ENCODE results near the gene SLC5A3.

The SLC5A3 gene

DNA sequence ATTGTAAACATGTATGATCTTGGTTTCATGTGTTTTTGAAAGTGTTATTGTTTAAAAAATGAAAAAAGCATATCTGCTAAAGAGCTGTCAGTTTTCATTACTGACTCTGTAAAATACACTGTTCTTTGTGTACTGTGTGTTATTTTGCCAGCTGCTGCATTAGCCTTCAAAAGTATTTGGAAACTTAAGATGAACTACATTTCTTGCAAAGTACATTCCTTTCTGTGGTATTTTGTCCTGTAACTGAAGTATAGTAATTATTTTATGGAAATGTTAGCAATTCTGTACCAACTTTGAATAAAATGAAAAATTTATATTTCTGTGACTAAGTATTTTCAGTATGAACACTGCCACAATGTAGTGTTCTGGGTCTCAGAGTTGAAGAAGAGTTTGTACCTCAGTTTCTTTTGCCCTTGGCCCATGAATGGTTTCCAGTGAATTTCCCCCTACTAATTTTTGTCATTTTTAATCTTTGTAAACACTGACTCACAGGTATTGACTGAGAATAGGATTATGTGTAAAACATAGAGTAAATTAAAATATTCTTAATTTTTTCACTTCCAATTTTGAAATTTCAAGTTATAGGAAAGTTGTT, 32.7 kb downstream of the SLC5A3 start:
- no peak for FAIRE-seq

- FAIRE-seq = no peak
Observed at GRCh38 chr21:34107606-34108005, 34.2 kb downstream of the SLC5A3 start.

DNA sequence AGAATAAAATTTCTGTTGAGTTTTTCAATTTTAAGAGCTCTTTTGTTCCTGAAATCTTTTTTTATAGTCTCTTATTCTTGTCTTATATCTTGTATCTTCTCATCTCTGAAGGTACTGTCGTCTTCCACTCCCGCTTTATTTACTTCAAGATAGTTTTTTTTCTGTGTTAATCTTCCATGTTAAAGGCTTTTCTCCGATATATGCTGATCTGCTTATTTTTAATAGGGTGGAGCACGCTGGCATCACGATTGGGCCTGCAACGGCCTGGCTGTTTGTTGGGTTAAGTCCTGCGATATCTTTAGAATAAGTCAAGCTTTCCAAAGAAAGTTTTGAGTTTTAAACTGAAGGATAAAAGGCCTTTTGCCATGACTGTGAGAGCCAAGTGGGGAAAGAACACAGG, 35.7 kb downstream of the SLC5A3 start:
- no peak for FAIRE-seq

DNA sequence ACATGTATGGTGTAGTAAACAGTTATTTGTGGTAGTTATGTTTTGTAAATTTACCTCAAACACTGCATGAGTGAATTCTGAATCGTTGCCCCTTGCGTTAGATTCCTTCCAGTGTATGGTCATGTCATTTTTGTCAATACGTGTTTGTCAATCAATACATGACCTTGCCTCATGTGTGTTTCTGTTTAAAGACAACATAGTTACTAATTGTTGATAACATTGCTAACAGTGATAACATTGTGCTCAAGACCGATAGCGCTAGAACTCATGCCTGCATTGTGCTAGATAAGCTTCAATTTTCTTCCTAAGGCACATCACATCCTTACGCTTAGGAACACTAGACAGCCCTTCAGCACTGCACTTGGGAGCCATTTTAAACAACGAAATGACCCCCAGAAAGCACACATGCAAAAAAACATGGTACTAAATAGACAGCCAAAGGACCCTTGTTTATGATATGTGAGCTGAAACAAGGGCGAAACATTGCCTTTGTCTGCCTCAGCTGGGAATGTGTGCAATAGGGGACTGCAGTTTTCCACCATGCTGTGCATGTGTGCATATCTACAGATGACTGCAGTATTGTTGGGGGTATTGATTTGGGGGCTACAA, 37.3 kb downstream of the SLC5A3 start:
- no peak for FAIRE-seq

DNA sequence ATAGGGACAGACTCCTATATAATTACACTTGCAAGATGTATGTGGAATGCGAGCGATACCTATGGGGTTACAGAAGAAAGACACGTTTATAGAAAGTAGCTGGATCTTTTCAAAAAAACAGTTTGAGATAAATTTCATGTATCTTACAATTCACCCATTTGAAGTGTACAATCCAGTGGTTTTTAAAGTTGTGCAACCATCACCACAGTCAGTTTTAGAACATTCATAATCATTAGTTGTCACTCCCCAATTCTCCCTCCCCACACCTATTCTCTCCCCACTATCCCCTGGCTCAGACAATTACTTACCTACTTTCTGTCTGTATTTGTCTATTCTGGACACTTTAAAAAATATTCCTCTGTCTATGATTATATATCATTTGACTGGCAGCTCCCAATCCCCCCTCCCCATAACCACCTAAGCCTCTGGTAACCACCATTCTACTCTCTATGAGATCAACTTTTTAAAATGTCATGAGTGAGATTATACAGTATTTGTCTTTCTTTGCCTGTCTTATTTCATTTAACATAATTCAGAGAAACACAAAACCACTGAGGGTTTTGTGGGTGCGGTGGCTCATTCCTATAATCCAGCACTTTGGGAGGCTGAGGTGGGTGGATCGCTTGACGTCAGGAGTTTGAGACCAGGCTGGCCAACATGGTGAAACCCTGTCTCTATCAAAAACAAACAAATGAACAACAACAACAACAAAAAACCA, 39.1 kb downstream of the SLC5A3 start:
- FAIRE-seq = no peak

DNA sequence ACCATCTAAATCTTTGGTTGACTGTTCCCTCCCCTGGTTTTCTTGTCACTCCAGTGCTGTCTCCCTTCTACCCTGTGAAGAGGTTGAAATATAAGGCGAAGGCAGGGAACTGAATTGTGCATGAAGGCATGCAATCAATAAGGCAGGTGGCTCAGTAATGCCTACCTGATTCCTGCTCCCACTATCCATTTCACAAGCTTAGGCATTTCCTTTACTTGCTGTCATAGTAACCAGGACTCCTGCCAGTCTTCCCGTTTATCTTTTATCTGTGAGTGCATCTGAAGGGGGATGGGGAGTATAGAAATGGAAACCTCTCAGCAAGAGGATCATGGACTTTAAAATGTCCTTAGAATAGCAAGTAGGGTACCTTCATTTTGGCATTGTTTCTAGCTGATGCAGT, 40.5 kb downstream of the SLC5A3 start:
- no peak for FAIRE-seq

GRCh38 chr21:34115160-34115559, 41.8 kb downstream of the SLC5A3 start:
- FAIRE-seq = no peak

DNA sequence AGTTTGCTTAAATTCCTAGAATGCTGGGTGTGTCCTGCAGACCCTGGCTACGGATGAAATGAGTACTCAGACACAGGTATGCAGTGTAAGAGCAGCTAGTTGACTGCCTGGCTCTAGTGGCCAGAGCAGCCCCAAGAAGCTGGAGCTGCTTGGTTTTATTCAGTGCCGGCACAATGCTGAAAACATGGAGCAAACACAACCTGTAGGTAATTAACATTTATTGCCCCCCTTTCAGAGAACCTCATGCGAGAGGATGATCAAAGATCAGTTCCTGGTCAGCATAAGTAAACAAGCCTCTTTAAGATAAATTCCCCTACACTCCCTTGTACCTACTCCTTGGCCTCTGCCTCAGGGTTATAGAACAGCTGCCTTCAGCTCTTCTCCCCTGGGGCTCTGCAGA, 43.2 kb downstream of the SLC5A3 start:
- FAIRE-seq = no peak

GRCh38 chr21:34120867-34121266, 47.5 kb downstream of the SLC5A3 start:
- FAIRE-seq = no peak

- no peak for FAIRE-seq
Observed at GRCh38 chr21:34122047-34122446, 48.7 kb downstream of the SLC5A3 start.

All from TTC549 (cell line).